Measurements from ENCODE around the gene NUAK1.

- TF ChIP-seq EZH2 (IDR thresholded peaks at IDR 0.05; ENCODE audit: insufficient read depth, poor library complexity, severe bottlenecking) (no peak), EZH2phosphoT487 (IDR thresholded peaks at IDR 0.05; ENCODE audit: insufficient read depth, low read depth) (no peak)
Measured at GRCh38 chr12:106132175-106133135, 6.3 kb downstream of the NUAK1 start.

All from GM23248 (cell line).